Keratinocyte (primary cell): ENCODE results near the gene NFYC. TPM values are rescaled to one million over a fixed set of nuclear protein-coding genes. Genes with fewer than 3 reads are reported as not detected.

ENCODE experiments used
- DNase-seq: peaks from one replicate; pipeline ENCODE4 v3.0.0-alpha.2; 2011; ENCODE audit warnings: low read depth, missing footprints, low spot score
- FAIRE-seq: peaks from 2 replicates; lab custom pipeline; 2011; peaks lifted over from hg19 to GRCh38; lab: Jason Lieb, UNC
- H2AFZ ChIP-seq: 2 replicates; pipeline ENCODE4 v1.6.0; 2012; ENCODE audit warnings: low read length, control low read depth, inconsistent platforms; ENCODE audit not compliant: control insufficient read depth
- H3K27ac ChIP-seq: 2 replicates; pipeline ENCODE4 v1.5.1; 2011; ENCODE audit warnings: low read length; ENCODE audit not compliant: control insufficient read depth, insufficient read depth
- H3K27me3 ChIP-seq: 3 replicates; pipeline ENCODE4 v1.6.0; 2011; ENCODE audit warnings: low read length; ENCODE audit not compliant: control insufficient read depth, insufficient read depth; ENCODE audit errors: extremely low read depth
- H3K36me3 ChIP-seq, 2 experiments: 2 replicates in 1 of 2; 3 replicates in 1 of 2; pipeline ENCODE4 v1.5.1; 2011; ENCODE audit warnings: low read length in 2 of 2, mild to moderate bottlenecking in 1 of 2; ENCODE audit not compliant: control insufficient read depth in 2 of 2, insufficient read depth in 2 of 2; ENCODE audit errors: extremely low read depth in 1 of 2
- H3K4me1 ChIP-seq: 3 replicates; pipeline ENCODE4 v1.5.1; 2011; ENCODE audit warnings: low read length; ENCODE audit not compliant: control insufficient read depth, insufficient read depth; ENCODE audit errors: extremely low read depth
- H3K4me2 ChIP-seq: 3 replicates; pipeline ENCODE4 v1.6.0; 2011; ENCODE audit warnings: low read depth, low read length; ENCODE audit not compliant: control insufficient read depth, insufficient read depth; ENCODE audit errors: extremely low read depth
- H3K4me3 ChIP-seq, 3 experiments: fragments of 200-600 bp in 1 of 3; sonication (generic) in 1 of 3; 2 replicates in 2 of 3; 3 replicates in 1 of 3; pipeline ENCODE4 v1.5.1; 2011 to 2016; ENCODE audit warnings: low read length in 3 of 3, mild to moderate bottlenecking in 3 of 3, control low read depth in 2 of 3, inconsistent platforms in 1 of 3, low read depth in 1 of 3, mixed read lengths in 1 of 3, mixed run types in 1 of 3, moderate library complexity in 1 of 3; ENCODE audit not compliant: control insufficient read depth in 2 of 3, insufficient read depth in 2 of 3; ENCODE audit errors: extremely low read depth in 1 of 3
- H3K79me2 ChIP-seq: 2 replicates; pipeline ENCODE4 v1.6.0; 2012; ENCODE audit warnings: low read length; ENCODE audit not compliant: control insufficient read depth, insufficient read depth
- H3K9ac ChIP-seq: 3 replicates; pipeline ENCODE4 v1.6.0; 2011; ENCODE audit warnings: low read length; ENCODE audit not compliant: control insufficient read depth, insufficient read depth; ENCODE audit errors: extremely low read depth
- H3K9me1 ChIP-seq: 3 replicates; pipeline ENCODE4 v1.6.0; 2011; ENCODE audit warnings: low read length; ENCODE audit not compliant: control insufficient read depth, insufficient read depth; ENCODE audit errors: extremely low read depth
- H3K9me3 ChIP-seq: 2 replicates; pipeline ENCODE4 v1.5.1; 2012; ENCODE audit warnings: low read depth, low read length; ENCODE audit not compliant: control insufficient read depth
- H4K20me1 ChIP-seq: 3 replicates; pipeline ENCODE4 v1.6.0; 2011; ENCODE audit warnings: low read length; ENCODE audit not compliant: control insufficient read depth, insufficient read depth; ENCODE audit errors: extremely low read depth
- CTCF ChIP-seq, 3 experiments: IDR thresholded peaks in 1 of 3; conservative IDR thresholded peaks in 1 of 3; optimal IDR thresholded peaks in 1 of 3; 2 replicates in 2 of 3; 3 replicates in 1 of 3; pipeline versions ENCODE3 to v1.5.1; 2011; ENCODE audit warnings: low read length in 3 of 3, mild to moderate bottlenecking in 3 of 3, moderate library complexity in 2 of 3, control low read depth in 1 of 3, inconsistent platforms in 1 of 3; ENCODE audit not compliant: insufficient read depth in 2 of 3; ENCODE audit errors: extremely low read depth in 1 of 3
- EZH2 ChIP-seq: IDR thresholded peaks from one replicate; pipeline ENCODE4 v1.6.1; 2012; ENCODE audit warnings: inconsistent platforms, mild to moderate bottlenecking, low read length, moderate library complexity
- dilution Hi-C: fragments of 300-500 bp; cut with MboI; formaldehyde crosslinking; loops from one replicate; pipeline ENCODE4 v1.7.0; 2020; ENCODE audit warnings: low sequenced_read_pairs; ENCODE audit not compliant: extremely low pct_ligation_motif_present
- polyA plus RNA-seq, 5 experiments: library from polyadenylated mRNA; depleted of rRNA in 3 of 5; stranded (reverse) in 3 of 5; stranded (forward) in 1 of 5; unstranded in 1 of 5; fragments of >200 nt; gene quantifications; 1 replicate in 1 of 5; 2 replicates in 3 of 5; 3 replicates in 1 of 5; pipeline versions ENCODE4 v1.2.1 to v1.2.3, GENCODE V29; 2011 to 2012; ENCODE audit warnings: missing spikeins in 2 of 5, low read depth in 1 of 5, low replicate concordance in 1 of 5

The NFYC gene
- polyA plus RNA-seq, 1 donor (not counting 4 experiments of a cell fraction or from before 2014, with no cell fraction given): 32.4 TPM

GRCh38 chr1:40732756-40733301, 41.3 kb downstream of the NFYC start:
- peaks cover 24% of the 10 kb centered on the region for H3K4me1 ChIP-seq

GRCh38 chr1:40734882-40735628, 43.6 kb downstream of the NFYC start:
- peaks cover 8 to 16% of the 10 kb centered on the region in 2 experiments for H3K36me3 ChIP-seq
- peak; percentile 78 for FAIRE-seq
- no peak overlapping the region for H2AFZ ChIP-seq
- H4K20me1 ChIP-seq: no peaks in the 10 kb centered on the region
- H3K27me3 ChIP-seq: no peaks in the 10 kb centered on the region
- H3K4me1 ChIP-seq: peaks cover 22% of the 10 kb centered on the region
- H3K9me1 ChIP-seq: no peaks in the 10 kb centered on the region
- DNase-seq: no peak
- peaks cover 38% of the 10 kb centered on the region for H3K79me2 ChIP-seq
- H3K4me2 ChIP-seq: no peak overlapping the region
- no peak overlapping the region for H3K27ac ChIP-seq
- TF ChIP-seq CTCF (optimal IDR thresholded peaks at IDR 0.05 in 1 of 3, IDR thresholded peaks at IDR 0.05 in 1 of 3, conservative IDR thresholded peaks at IDR 0.05 in 1 of 3; ENCODE audit: extremely low read depth in 1 of 3, insufficient read depth in 2 of 3, low read length in 3 of 3) (no peak), EZH2 (no peak)
- dilution Hi-C loops: no loop called here
- H3K4me3 ChIP-seq: no peak overlapping the region
- H3K9me3 ChIP-seq: no peaks in the 10 kb centered on the region
- H3K9ac ChIP-seq: no peak overlapping the region

More at GRCh38 chr1:40732756-40733301, 41.3 kb downstream of the NFYC start:
- Histone ChIP-seq H3K9me1 (no peaks in the 10 kb centered on the region), H4K20me1 (no peaks in the 10 kb centered on the region), H3K36me3 (peaks cover 0 to 7% of the 10 kb centered on the region in 2 experiments), H3K4me2 (no peak overlapping the region), H3K9me3 (no peaks in the 10 kb centered on the region), H3K27ac (no peak overlapping the region), H3K4me3 (no peak overlapping the region), H3K27me3 (no peaks in the 10 kb centered on the region), H3K9ac (no peak overlapping the region), H2AFZ (no peak overlapping the region), H3K79me2 (peaks cover 45% of the 10 kb centered on the region)
- FAIRE-seq (no peak), DNase-seq (no peak)
- TF ChIP-seq CTCF (optimal IDR thresholded peaks at IDR 0.05 in 1 of 3, IDR thresholded peaks at IDR 0.05 in 1 of 3, conservative IDR thresholded peaks at IDR 0.05 in 1 of 3; ENCODE audit: extremely low read depth in 1 of 3, insufficient read depth in 2 of 3, low read length in 3 of 3) (no peak), EZH2 (no peak)
- dilution Hi-C loops: no loop called here
